CD4-positive, alpha-beta T cell treated with Interleukin-15 for 1 hour (primary cell): ENCODE results near the gene MTREX.

Experiments
- DNase-seq: peaks from one replicate; pipeline ENCODE4 v3.0.0-alpha.2; 2020

MTREX gene

GRCh38 chr5:55385846-55386245, 78.1 kb downstream of the MTREX start:
- no peak for DNase-seq

- DNase-seq = no peak
Observed at GRCh38 chr5:55386356-55386755, 78.6 kb downstream of the MTREX start.

GRCh38 chr5:55387865-55388264, 80.1 kb downstream of the MTREX start:
- no peak for DNase-seq

GRCh38 chr5:55391707-55392106, 83.9 kb downstream of the MTREX start:
- no peak for DNase-seq

- no peak for DNase-seq
Observed at GRCh38 chr5:55392669-55393068, 84.9 kb downstream of the MTREX start.

GRCh38 chr5:55393501-55394175, 85.8 kb downstream of the MTREX start:
- no peak for DNase-seq

GRCh38 chr5:55402199-55402598, 94.4 kb downstream of the MTREX start:
- DNase-seq = no peak

- DNase-seq = no peak
Observed at GRCh38 chr5:55406292-55406691, 98.5 kb downstream of the MTREX start.

GRCh38 chr5:55407059-55407684, 99.4 kb downstream of the MTREX start:
- no peak for DNase-seq

GRCh38 chr5:55407984-55408383, 100.2 kb downstream of the MTREX start:
- DNase-seq = no peak

GRCh38 chr5:55409775-55410174, 102.0 kb downstream of the MTREX start:
- DNase-seq = no peak

GRCh38 chr5:55410845-55411244, 103.1 kb downstream of the MTREX start:
- no peak for DNase-seq

GRCh38 chr5:55411876-55412275, 104.1 kb downstream of the MTREX start:
- no peak for DNase-seq

- no peak for DNase-seq
Observed at GRCh38 chr5:55413644-55414043, 105.9 kb downstream of the MTREX start.

- no peak for DNase-seq
Observed at GRCh38 chr5:55415071-55415470, 107.3 kb downstream of the MTREX start.

GRCh38 chr5:55416306-55416705, 108.5 kb downstream of the MTREX start:
- DNase-seq = no peak

GRCh38 chr5:55418994-55419968, 111.5 kb downstream of the MTREX start:
- DNase-seq = no peak

- no peak for DNase-seq
Observed at GRCh38 chr5:55421074-55421529, 113.3 kb downstream of the MTREX start.

- no peak for DNase-seq
Observed at GRCh38 chr5:55426455-55426854, 118.7 kb downstream of the MTREX start.

- DNase-seq = no peak
Observed at GRCh38 chr5:55427157-55427556, 119.4 kb downstream of the MTREX start.

- no peak for DNase-seq
Observed at GRCh38 chr5:55429221-55429612, 121.4 kb downstream of the MTREX start.

GRCh38 chr5:55429613-55430253, 121.9 kb downstream of the MTREX start:
- DNase-seq = no peak

GRCh38 chr5:55432549-55432948, 124.8 kb downstream of the MTREX start:
- no peak for DNase-seq
